HK-2 (cell line): Measurements from ENCODE around the gene EFNA3.

Source experiments
- DNase-seq: peaks from one replicate; pipeline ENCODE4 v3.0.0-alpha.2; 2018; ENCODE audit not compliant: unreplicated experiment

Gene EFNA3

DNA sequence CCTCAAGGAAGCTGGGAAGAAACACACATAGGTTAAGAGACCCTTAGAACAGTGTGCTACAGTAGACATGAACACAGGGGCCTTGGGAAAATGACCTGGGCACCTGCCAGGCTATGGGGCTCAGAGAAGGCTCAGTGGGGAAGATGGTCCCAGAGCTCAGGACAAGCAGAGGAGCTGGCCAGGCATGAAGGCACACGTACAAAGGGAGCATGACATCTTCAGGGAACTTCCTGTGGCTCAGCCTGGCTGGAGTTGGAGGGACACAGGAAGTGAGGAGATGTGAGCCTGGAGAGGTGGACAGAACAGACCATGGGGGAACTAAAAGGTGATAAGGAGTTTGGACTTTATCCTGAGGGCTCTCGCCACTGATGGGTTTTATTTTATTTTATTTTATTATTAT lies 53.2 kb downstream of the EFNA3 start:
- no peak for DNase-seq

DNA sequence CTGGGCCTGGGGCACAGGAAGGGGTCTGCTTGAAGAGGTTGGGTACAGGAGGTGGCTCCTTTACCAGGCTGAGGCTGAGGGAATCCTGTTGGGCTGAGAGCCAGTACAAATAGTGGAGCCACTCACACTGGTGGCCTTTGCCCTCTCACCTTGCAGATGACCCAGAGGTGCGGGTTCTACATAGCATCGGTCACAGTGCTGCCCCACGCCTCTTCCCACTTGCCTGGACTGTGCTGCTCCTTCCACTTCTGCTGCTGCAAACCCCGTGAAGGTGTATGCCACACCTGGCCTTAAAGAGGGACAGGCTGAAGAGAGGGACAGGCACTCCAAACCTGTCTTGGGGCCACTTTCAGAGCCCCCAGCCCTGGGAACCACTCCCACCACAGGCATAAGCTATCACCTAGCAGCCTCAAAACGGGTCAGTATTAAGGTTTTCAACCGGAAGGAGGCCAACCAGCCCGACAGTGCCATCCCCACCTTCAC lies 55.2 kb downstream of the EFNA3 start:
- DNase-seq = no peak

DNA sequence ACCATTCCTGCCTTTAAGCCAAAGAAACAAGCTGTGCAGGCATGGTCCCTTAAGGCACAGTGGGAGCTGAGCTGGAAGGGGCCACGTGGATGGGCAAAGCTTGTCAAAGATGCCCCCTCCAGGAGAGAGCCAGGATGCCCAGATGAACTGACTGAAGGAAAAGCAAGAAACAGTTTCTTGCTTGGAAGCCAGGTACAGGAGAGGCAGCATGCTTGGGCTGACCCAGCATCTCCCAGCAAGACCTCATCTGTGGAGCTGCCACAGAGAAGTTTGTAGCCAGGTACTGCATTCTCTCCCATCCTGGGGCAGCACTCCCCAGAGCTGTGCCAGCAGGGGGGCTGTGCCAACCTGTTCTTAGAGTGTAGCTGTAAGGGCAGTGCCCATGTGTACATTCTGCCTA lies 55.7 kb downstream of the EFNA3 start:
- DNase-seq = no peak

DNA sequence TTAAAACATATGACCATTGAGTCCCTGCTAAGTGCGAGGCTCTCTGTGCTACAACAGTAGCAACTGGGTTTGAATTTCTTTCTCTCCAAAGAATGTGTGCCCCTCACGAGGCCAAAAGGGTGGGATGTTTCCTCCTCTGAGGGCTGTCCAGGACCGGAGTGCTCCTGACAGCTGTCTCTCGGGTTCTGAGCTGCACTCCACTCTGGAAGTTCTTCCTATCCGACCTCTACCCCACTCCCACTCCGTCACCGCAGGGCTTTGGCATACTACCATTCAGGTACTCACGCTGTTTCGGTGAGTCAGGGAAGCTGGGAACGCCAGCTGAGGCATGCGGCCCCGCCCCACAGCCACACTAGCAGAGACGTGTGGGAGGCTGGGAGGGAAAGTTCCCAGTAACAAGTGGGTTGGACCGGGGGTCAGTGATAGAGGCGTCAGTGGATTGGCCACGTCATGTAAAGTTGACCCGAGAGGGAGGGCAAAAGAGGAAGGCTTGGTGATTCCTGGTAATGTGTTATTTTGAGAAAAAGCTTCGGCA lies 56.3 kb downstream of the EFNA3 start:
- DNase-seq = peak; percentile 97

DNA sequence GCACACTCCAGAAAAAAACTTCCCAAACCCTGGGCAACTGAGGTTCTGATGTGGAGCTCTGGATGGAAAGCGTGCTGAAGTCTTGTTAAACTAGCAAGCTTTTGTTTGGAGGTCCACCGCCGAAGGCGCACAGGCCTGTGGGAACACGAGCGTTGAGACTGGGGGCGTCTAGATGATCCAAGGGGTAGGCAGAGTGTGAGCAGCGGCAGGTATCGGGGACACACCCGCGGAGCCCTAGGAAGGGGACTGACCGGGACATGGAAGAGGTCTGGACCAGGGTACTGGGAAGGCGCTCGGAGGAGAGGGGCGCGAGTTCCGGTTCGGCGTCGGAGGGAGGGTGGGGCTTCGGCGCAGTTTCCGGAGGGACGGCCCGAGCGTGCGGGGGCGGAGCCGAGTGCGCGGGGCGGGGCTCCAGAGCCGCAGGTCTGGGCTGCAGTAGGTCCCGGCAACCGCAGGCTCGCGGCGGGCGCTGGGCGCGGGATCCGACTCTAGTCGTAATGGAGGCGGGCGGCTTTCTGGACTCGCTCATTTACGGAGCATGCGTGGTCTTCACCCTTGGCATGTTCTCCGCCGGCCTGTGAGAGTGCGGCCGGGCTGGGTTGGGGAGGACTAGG lies 56.9 kb downstream of the EFNA3 start, which contains the start of gene SLC50A1:
SLC50A1 (plus strand) TSS at position 438 of the 614 bp plus-strand sequence; CDS start at position 498, 60 bp downstream.
- DNase-seq = peak; percentile 97

DNA sequence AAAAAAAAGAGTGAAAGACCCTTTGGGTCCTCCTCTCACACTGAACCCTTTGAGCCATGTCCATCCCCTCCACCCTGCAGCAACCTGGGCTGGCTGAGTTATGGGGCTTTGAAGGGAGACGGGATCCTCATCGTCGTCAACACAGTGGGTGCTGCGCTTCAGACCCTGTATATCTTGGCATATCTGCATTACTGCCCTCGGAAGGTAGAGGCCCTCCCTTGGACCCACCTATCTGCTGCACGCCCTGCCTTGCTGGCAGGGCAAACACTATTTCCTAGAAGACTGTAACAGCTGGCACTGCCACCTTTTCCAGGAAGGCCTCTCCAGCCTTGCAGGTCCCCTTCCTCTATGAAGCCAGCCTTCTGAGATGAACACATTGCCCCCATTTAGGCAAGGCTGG lies 58.1 kb downstream of the EFNA3 start:
- DNase-seq = no peak
